HG03139 (cell line): ENCODE measurements around the gene RASAL2.
A peak's percentile ranks its signal among the peaks of the same experiment; 100 is the strongest.

ENCODE experiments used
- ATAC-seq: cut with Tn5 transposase; IDR thresholded peaks from one replicate; pipeline ENCODE4 v1.9.1; 2021; ENCODE audit not compliant: unreplicated experiment

RASAL2 gene

DNA sequence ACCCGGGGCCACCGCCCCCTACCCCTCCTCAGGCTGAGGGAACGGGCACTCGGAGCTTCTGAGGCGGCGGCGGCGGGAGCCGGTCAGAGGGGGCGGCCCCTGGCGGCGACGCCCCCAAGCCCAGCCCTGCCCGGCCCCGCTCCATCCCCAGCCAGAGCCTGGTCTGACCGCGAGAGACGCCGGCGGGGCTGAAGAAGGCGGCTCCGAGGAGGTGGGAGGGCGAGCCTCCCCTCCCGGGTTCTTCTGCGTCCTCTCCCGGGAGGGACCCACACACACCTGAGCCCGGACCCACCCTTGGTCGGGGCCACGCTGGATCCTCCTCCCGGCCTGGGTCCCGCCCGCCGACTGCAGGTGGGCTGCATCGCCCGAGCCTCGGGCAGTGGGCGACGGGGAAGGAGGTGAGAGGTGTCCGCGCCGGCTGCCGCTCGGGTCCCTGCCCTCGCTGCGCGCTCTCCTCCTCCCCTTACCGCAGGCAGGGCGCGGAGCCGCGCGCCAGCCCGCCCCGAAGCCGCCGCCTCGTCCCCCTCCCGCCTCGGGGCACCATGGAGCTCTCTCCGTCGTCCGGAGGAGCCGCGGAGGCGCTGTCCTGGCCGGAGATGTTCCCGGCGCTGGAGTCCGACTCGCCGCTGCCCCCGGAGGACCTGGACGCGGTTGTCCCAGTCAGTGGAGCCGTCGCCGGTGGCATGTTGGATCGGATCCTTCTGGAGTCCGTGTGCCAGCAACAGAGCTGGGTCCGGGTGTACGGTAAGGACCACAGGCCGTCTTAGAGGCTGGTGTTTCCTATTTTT is at the start of gene RASAL2:
Gene RASAL2 (plus strand): TSS at position 154 of the 788 bp plus-strand sequence. CDS start 389 bp downstream, at position 543.
- peak; percentile 32 for ATAC-seq

DNA sequence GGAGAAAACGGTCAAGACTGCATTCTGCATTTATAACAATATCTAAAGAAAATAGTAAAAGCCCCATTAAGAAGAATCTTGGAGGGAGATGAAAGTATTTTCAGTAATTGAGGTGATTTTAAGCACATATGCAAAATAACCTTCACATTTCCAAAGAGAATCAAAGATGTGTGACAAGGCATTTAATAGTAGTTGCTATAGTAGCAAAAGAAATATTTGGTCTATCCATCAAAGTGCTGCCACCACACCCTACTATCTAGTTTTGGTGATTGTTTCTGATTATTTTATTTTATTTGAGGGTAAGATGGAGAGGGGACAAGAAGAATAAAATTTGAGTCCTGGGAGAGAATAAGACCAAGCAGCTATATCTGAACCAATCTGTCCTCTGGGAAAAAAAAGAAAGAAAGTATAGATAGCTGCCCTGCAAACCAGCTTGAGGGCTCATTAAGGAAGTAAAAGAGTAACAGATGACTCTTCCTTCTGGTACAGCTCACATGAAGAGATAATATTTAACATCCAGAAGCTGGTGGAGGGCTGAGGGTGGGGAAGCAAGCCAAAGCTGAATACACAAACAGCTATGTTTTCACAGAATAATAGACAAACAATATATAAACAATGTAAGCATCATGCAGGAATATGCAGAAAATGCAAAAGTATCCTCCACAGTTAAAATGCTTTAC is 47.2 kb upstream of the RASAL2 start:
- ATAC-seq = no peak

- no peak for ATAC-seq
Observed at GRCh38 chr1:178047403-178048093, 46.4 kb upstream of the RASAL2 start.

- ATAC-seq = no peak
Observed at GRCh38 chr1:178048426-178048825, 45.5 kb upstream of the RASAL2 start.

- ATAC-seq = no peak
Observed at GRCh38 chr1:178048883-178049282, 45.0 kb upstream of the RASAL2 start.

- ATAC-seq = no peak
Observed at GRCh38 chr1:178050084-178050483, 43.8 kb upstream of the RASAL2 start.

DNA sequence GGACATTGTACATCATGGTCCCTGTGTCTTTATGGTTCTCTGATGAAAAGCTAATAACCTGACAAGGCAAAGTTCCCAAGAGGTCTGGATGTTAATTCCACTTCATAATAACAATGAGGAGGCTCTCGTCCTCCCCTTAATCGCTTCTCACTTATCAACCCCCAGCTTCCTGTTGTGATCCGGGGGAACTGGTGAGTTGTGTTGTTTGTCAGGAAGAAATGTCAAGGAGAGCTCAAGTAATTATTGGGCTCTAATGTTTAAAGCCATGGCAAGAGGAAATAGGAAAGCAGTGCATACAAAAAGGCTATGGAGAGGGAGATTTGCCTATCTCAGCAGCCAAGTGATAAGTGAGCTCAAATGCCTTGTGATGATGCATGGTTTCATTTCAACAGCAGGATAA is 42.8 kb upstream of the RASAL2 start:
- no peak for ATAC-seq

DNA sequence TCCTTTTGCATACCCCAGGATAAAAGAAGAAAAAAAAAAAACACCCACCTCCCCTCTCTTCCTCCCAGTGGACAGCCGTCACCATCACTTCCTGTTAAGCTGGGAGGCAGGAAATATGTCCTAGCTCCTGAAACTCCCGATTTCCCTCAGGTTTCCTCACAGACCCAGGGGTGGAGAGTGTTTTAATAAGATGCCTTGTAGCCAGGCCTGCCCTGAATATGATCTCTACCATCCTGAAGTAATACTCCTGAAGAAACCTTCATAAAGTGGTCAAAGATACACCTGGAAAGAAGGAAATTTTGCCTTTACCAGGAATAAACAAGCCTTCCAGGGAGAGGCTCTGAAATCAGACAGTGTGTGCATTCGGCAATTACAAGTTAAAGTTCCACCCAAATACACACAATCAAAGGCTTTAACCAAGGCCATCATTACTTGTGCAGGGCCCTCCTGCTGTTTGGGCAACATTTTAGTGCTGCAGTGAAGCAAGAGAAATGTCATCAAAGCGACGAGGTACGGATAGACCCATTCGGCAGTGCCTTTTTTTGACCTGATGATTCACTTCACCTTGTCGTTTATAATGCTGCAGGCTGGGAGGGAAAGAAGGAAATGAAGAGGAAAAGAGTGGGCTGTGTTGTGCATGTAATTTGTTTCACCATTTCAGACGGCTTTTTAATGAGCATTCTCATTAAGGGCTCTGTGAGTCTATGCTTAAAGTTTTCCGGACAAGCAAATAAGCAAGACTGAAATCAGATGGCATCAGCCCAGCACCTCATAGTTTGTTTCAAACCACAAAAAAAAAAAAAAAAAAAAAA is 41.0 kb upstream of the RASAL2 start:
- no peak for ATAC-seq

DNA sequence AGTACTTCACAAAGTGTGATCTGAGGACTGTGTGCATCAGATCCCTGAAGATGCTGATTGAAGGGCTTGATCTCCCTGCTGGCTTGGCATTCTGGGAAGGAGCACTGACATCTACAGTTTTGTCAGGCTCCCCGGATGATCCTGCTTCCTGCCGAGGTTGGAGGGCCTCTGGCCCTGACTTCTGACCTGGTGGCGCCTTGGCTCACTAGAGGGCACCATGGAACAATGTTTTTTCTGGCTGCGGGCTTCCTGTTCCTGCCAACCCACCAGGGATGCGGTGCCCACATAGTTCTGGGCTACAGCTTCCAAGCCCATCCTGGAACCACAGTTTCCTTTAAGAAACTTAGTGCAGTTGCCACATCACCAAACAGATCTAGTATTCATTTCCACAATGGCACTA is 38.8 kb upstream of the RASAL2 start:
- ATAC-seq = no peak

DNA sequence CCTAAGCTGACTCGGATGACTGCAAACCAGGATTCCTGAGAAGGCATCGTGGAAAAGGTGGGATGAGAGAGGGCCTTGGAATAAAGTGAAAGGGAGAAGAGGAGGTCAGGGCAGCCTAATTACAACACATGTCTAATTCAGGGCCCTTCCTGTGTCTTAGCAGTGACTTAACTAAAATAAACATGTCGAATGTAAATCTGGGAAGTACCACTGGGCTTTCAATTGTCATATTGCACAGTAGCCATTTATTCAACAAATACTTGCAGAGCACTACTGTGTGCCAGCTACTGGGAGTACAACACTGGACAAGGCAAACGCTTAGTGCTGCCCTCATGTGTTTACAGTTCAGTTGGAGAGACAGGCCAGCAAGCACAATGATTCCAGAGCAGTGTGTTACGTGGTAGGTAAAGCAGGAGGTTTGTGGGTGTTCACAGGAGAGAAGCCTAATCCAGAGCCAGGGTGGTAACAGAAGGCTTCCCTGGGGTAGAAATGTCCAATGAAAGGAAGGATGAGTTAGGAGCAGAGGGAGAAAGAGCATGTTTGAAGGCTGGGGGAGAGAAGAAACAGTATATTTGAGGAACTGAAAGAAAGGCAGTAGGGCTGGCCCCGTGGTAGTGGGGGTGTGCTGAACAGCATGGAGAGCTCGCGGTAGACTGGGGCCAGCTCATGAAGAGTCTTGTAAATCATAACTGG is 38.0 kb upstream of the RASAL2 start:
- ATAC-seq = peak; percentile 87

- ATAC-seq = no peak
Observed at GRCh38 chr1:178057141-178057765, 36.7 kb upstream of the RASAL2 start.

DNA sequence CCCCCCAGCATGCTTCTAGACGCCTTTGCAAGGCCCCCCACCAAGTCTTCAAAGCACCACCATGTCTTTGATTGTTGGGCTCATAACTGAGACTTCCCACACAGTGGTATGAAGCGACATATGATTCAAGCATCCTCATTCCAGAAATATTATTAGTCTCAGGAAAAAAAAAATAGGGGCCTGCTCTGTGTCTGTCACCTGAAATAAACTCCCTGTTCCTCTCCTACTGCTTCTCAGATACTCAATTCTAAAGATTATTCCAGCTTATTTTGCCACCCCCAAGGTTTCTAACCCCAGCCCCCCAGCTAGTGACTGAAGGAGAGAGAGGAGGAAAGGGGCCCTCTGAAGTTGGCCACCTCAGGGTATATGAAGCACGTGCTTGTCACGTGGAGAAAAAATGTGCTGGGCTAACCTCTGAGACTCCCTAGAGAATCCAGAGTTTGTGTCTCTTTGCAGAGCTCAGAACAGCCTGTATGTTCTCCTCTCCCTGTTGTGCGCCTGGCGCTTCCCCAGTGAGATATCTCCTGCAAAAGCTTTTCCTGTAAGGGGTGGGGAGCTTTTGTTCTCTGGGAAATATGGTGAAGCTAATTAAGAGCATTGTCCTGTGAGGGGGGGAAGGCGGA is 35.9 kb upstream of the RASAL2 start:
- ATAC-seq = no peak

- no peak for ATAC-seq
Observed at GRCh38 chr1:178060789-178061556, 32.9 kb upstream of the RASAL2 start.

GRCh38 chr1:178061620-178062019 is 32.3 kb upstream of the RASAL2 start:
- no peak for ATAC-seq

DNA sequence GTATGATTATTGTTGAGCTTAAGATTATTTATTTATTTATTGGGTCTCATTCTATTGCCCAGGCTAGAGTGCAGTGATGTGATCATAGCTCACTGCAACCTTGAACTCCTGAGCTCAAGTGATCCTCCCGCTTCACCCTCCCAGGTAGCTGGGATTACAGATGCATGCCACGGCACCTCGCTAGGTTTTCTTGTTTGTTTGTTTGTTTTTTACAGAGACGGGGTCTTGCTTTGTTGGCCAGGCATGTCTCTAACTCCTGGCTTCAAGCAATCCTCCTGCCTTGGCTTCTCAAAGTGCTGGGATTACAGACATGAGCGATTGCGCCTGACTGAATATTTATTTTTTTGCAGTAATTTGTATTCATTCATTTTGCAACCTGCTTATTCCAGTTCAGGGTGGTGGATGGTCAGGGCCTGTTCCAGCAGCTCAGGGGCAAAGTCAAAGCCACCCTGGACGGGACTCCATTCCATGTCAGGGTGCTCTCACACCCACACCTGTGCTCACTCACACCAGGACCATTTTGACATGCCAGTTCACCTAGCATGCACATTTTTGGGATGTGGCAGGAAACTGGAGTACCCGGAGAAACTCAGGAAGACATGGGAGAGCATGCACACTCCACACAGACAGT is 29.6 kb upstream of the RASAL2 start:
- ATAC-seq = no peak

GRCh38 chr1:178065250-178065649 is 28.7 kb upstream of the RASAL2 start:
- no peak for ATAC-seq

DNA sequence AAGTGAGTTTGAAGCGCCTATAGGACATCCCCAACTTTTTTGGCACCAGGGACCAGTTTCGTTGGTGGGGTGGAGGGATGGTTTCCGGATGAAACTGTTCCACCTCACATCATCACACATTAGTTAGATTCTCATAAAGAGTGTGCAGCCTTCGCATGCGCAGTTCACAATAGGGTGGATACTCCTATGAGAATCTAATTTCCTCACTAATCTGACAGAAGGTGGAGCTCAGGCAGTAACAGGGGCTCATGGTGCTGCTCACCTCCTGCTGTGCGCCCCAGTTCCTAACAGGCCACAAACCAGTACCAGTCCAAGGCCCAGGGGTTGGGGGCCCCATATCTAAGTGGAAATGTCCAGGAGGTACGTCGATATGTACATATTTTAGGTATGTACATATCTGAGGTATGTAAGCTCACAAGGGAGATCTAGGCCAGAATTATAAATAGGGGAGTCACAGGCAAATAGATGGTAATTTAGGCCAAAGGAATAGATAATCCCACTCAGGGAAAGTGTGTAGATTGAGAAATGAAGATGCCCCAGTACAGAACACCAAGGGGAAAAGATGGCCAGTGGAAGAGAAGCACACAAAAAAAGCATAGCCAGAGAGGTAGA is 27.5 kb upstream of the RASAL2 start:
- peak; percentile 7 for ATAC-seq
